Neutrophil (primary cell): ENCODE results near the gene ABAT.

Source experiments
- H3K27ac ChIP-seq: fragments of 200-600 bp; sonication (generic); 2 replicates; pipeline ENCODE4 v1.5.1; 2016; ENCODE audit warnings: mild to moderate bottlenecking, moderate library complexity
- H3K27me3 ChIP-seq: fragments of 200-600 bp; sonication (generic); 2 replicates; pipeline ENCODE4 v1.6.0; 2016; ENCODE audit warnings: mild to moderate bottlenecking
- H3K36me3 ChIP-seq: fragments of 200-600 bp; sonication (generic); 2 replicates; pipeline ENCODE4 v1.5.1; 2017
- H3K4me1 ChIP-seq, 2 experiments: fragments of 200-600 bp in 1 of 2; sonication (generic) in 1 of 2; 1 replicate in 1 of 2; 2 replicates in 1 of 2; pipeline versions ENCODE4 v1.5.1 to v1.6.1; 2013 to 2016; ENCODE audit warnings: low read depth in 1 of 2, low read length in 1 of 2, mild to moderate bottlenecking in 1 of 2, moderate library complexity in 1 of 2; ENCODE audit not compliant: control insufficient read depth in 1 of 2, insufficient read depth in 1 of 2
- H3K4me3 ChIP-seq, 2 experiments: fragments of 200-600 bp in 1 of 2; sonication (generic) in 1 of 2; 1 replicate in 1 of 2; 2 replicates in 1 of 2; pipeline ENCODE4 v1.5.1; 2013 to 2016; ENCODE audit warnings: low read depth in 1 of 2, low read length in 1 of 2, mild to moderate bottlenecking in 1 of 2, moderate library complexity in 1 of 2
- H3K9me3 ChIP-seq: fragments of 200-600 bp; sonication (generic); 2 replicates; pipeline ENCODE4 v1.5.1; 2016
- TF ChIP-seq, protein P1 (sequence below): fragments of 200-600 bp; sonication (generic); IDR thresholded peaks from 2 replicates; pipeline ENCODE4 v1.5.1; 2016; ENCODE audit warnings: antibody characterized with exemption

ABAT gene

DNA sequence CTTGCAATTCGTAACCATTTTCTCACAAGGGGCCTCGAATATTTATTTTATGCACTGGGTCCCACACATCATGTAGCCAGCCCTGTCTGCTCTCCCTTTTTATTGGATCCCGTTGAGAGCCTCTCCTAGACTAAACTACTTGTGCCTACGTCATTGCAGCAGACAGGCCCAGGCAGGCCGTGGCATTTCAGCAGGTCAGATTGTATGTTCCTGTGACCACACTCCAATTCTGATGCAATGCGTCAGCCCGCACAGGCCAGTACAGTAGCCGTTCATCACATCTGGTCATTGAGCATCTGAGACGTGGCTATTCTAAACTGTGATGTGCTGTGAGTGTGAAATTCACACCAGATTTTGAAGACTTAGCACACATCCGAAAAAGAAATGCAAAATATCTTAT, 42.2 kb downstream of the ABAT start:
- TF ChIP-seq, protein P1, sequence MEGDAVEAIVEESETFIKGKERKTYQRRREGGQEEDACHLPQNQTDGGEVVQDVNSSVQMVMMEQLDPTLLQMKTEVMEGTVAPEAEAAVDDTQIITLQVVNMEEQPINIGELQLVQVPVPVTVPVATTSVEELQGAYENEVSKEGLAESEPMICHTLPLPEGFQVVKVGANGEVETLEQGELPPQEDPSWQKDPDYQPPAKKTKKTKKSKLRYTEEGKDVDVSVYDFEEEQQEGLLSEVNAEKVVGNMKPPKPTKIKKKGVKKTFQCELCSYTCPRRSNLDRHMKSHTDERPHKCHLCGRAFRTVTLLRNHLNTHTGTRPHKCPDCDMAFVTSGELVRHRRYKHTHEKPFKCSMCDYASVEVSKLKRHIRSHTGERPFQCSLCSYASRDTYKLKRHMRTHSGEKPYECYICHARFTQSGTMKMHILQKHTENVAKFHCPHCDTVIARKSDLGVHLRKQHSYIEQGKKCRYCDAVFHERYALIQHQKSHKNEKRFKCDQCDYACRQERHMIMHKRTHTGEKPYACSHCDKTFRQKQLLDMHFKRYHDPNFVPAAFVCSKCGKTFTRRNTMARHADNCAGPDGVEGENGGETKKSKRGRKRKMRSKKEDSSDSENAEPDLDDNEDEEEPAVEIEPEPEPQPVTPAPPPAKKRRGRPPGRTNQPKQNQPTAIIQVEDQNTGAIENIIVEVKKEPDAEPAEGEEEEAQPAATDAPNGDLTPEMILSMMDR, result no peak
- Histone ChIP-seq H3K4me1 (no peaks in the 10 kb centered on the region), H3K36me3 (peaks cover 15% of the 10 kb centered on the region), H3K27ac (no peak overlapping the region), H3K9me3 (no peaks in the 10 kb centered on the region), H3K4me3 (no peak overlapping the region), H3K27me3 (no peaks in the 10 kb centered on the region)

DNA sequence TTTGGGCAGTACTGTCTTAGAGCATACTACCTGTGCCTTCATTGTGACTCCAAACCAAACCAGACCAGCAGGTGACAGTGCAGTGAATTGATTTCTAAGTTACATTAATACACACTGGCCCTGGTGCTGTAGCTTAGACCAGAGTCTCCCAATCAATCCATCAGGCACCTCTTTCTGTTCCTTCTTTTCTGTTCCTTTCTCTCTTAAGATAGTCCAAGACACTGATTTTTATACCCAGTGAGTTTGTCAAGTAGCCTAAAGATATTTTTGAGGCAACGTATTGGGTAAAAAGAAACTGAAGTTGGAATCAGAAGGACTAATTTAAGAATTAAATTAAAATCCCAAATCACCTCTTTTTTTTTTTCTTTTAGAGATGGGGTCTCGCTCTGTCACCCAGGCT, 43.1 kb downstream of the ABAT start:
- Histone ChIP-seq H3K36me3 (peaks cover 15% of the 10 kb centered on the region), H3K9me3 (no peaks in the 10 kb centered on the region), H3K27ac (no peak overlapping the region), H3K4me3 (no peak overlapping the region), H3K27me3 (no peaks in the 10 kb centered on the region), H3K4me1 (no peaks in the 10 kb centered on the region)
- TF ChIP-seq, protein P1, result no peak

DNA sequence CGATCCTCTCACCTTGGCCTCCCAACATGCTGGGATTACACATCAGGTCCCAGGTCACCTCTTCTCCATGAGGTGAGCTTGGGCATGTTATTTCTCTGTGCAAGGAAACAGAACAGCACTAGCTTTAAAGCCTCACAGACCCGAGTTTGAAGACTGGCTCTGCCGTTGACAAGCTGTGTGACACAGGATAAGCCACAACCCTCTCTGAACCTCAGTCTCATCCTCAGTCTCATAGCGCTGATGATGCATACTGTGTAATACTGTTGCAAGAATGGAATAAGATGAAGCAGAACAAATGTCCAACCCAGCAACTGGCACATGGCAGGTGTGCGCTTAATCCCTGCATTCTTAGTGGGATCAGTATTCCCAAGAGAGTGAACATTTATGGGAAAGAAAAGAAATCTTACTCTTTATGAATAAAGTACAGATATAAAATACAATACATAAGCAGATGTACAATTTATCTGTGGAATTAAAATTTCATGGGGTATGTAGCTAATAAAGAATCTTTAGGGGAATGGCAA, 43.5 kb downstream of the ABAT start:
- H3K36me3 ChIP-seq, result peaks cover 15% of the 10 kb centered on the region
- no peaks in the 10 kb centered on the region for H3K27me3 ChIP-seq
- TF ChIP-seq, protein P1, result no peak
- no peaks in the 10 kb centered on the region for H3K9me3 ChIP-seq
- no peak overlapping the region for H3K4me3 ChIP-seq
- H3K27ac ChIP-seq, result no peak overlapping the region
- no peaks in the 10 kb centered on the region for H3K4me1 ChIP-seq

DNA sequence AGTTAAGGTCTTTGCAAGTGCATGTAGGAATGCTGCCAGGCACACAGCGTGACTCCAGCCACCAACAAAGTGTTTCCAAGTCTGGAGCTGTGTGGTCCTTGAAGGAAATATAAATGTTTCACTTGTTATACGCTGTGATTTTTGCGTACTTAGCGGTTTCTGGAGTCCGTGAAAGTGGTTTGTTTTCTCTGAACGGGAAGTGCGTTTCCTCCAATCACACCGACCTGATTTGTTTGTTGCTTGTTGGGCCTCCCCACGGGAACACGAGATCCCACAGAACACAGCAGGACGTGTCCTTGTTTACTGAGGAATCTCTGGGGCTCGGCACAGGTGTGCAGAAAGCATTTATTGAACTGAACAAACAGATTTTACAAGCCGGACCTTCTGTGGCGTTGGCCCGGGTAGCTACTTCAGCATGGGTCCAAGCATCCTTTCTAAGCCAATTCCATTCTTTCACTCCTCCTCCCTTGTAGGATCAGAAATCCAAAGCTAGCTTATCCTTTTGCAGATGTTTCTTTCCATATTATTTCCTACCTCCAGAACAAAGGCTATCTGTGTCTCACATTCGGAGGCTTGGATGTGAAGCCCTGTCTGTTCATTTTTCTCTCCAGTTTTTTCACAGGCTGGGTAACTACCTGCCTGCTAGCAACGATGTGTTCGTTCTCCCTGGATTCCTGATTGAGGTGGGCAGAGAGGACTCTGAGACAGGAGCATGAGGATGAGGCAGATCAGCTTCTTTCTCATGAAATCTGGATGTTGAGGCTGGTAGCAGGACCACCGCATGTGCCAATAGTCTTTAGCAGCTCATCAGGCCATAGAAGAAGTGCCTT, 44.6 kb downstream of the ABAT start:
- Histone ChIP-seq H3K4me1 (no peaks in the 10 kb centered on the region), H3K36me3 (peaks cover 11% of the 10 kb centered on the region), H3K27me3 (no peaks in the 10 kb centered on the region), H3K27ac (no peak overlapping the region), H3K9me3 (no peaks in the 10 kb centered on the region), H3K4me3 (no peak overlapping the region)
- TF ChIP-seq, protein P1, result no peak

DNA sequence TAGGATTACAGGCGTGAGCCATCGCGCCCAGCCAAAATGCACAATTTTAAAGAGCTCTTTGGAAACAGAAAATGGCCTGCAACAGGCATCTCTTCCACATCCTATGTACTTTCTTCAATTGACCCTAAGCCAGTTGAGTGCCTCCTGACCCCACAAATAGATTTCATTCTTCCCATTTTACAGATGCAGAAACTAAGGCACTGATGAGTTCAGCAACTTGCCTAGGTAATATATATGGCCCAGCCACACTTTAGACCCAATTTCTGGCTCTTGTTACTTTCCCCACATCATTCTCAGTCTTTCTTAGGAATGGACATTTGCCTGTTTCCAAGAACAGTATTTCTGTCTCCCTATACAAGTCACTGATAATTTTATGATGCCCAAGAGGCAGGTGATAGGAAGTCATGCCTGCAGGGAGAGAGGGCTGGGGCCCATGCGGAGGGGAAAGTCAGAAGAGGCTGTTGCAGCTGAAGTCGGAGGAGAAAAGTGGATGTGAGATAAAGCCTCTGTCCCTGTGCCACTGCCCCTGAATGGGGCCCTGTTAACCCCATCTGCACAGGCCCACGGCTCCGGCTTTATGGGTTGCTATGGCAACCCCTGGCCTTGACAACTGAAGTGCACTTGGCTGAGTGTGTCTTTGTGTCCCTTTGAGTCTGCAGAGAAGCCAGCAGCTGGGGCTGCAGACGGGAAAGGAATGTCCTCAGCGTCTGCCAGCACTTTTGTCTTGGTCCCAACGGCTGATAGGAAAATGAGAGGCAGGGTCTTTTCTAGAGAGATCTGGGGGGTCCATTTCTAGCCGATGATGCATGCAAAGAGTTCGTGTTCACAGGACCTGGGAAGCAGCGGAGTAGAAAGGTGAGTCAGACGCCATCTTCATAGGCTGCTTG, 45.9 kb downstream of the ABAT start:
- peaks cover 3% of the 10 kb centered on the region for H3K36me3 ChIP-seq
- no peak overlapping the region for H3K4me3 ChIP-seq
- H3K4me1 ChIP-seq, result peaks cover 0 to 2% of the 10 kb centered on the region in 2 experiments
- no peaks in the 10 kb centered on the region for H3K27me3 ChIP-seq
- H3K9me3 ChIP-seq, result no peaks in the 10 kb centered on the region
- TF ChIP-seq, protein P1, result no peak
- H3K27ac ChIP-seq, result no peak overlapping the region
